B cell (primary cell): Measurements from ENCODE around the gene DDX54. TPM values are rescaled to one million over a fixed set of nuclear protein-coding genes. Genes with fewer than 3 reads are reported as not detected.

Experiments
- ATAC-seq: fragments of 200-7000 bp; cut with Tn5 transposase; one replicate; pipeline ENCODE4 v1.10.0; 2021; ENCODE audit warnings: low read depth, mild to moderate bottlenecking, moderate number of reproducible peaks, moderate library complexity
- CTCF ChIA-PET: fragments of 350-600 bp; sonication (Branson Sonifier 250); formaldehyde crosslinking; loops from one replicate; lab custom pipeline; 2021; ENCODE audit warnings: antibody characterized with exemption, inconsistent platforms; lab: Charles Lee
- POLR2A ChIA-PET: fragments of 350-600 bp; sonication (Branson Sonifier 250); formaldehyde crosslinking; loops from one replicate; lab custom pipeline; 2021; ENCODE audit warnings: antibody characterized with exemption; lab: Charles Lee
- DNase-seq: peaks from one replicate; pipeline ENCODE4 v3.0.0; 2013
- H2AFZ ChIP-seq: 2 replicates; pipeline ENCODE4 v1.6.1; 2012; ENCODE audit warnings: mild to moderate bottlenecking, low read depth, low read length; ENCODE audit not compliant: insufficient read depth, poor library complexity, severe bottlenecking
- H3K27ac ChIP-seq, 2 donors: 1 replicate in 1 of 2; 2 replicates in 1 of 2; pipeline ENCODE4 v1.5.1; 2012 to 2013; ENCODE audit warnings: low read length in 2 of 2, mild to moderate bottlenecking in 2 of 2, moderate library complexity in 1 of 2
- H3K27me3 ChIP-seq, 4 experiments: fragments of 200-600 bp in 1 of 4; sonication (generic) in 1 of 4; replicated peaks in 1 of 4; 1 replicate in 2 of 4; 2 replicates in 2 of 4; pipeline versions ENCODE4 v1.6.1 to v1.7.0; 2013 to 2016; ENCODE audit warnings: low read length in 3 of 4, mild to moderate bottlenecking in 2 of 4, mixed read lengths in 1 of 4, moderate library complexity in 1 of 4; ENCODE audit not compliant: insufficient read depth in 4 of 4, control insufficient read depth in 3 of 4; ENCODE audit errors: control extremely low read depth in 1 of 4
- H3K36me3 ChIP-seq, 2 experiments: replicated peaks in 1 of 2; 1 replicate in 1 of 2; 2 replicates in 1 of 2; pipeline versions ENCODE4 v1.6.1 to v1.7.1; 2013; ENCODE audit warnings: low read length in 1 of 2; ENCODE audit not compliant: insufficient read depth in 2 of 2, control insufficient read depth in 1 of 2; ENCODE audit errors: control extremely low read depth in 1 of 2, extremely low read depth in 1 of 2
- H3K4me1 ChIP-seq, 2 donors: fragments of 200-600 bp in 1 of 2; sonication (generic) in 1 of 2; 1 replicate in 1 of 2; 2 replicates in 1 of 2; pipeline versions ENCODE4 v1.5.1 to v1.6.1; 2013 to 2017; ENCODE audit warnings: low read length in 2 of 2; ENCODE audit not compliant: control insufficient read depth in 2 of 2, insufficient read depth in 2 of 2
- H3K4me2 ChIP-seq: replicated peaks from 2 replicates; pipeline ENCODE3; 2012; ENCODE audit warnings: mild to moderate bottlenecking, low read depth, low read length; ENCODE audit not compliant: poor library complexity, severe bottlenecking
- H3K4me3 ChIP-seq, 5 experiments: fragments of 200-600 bp in 1 of 5; sonication (generic) in 1 of 5; 1 replicate in 3 of 5; 2 replicates in 2 of 5; pipeline versions ENCODE4 v1.5.1 to v1.7.0; 2011 to 2016; ENCODE audit warnings: low read length in 4 of 5, mild to moderate bottlenecking in 4 of 5, low read depth in 2 of 5, control low read depth in 1 of 5, moderate library complexity in 1 of 5; ENCODE audit not compliant: insufficient read depth in 1 of 5; ENCODE audit errors: control extremely low read depth in 1 of 5, extremely low read depth in 1 of 5
- H3K79me2 ChIP-seq: fragments of 200-600 bp; sonication (generic); one replicate; pipeline ENCODE4 v1.6.0; 2016; ENCODE audit warnings: low read length; ENCODE audit not compliant: control insufficient read depth, insufficient read depth
- H3K9ac ChIP-seq: fragments of 200-600 bp; sonication (generic); 2 replicates; pipeline ENCODE4 v1.6.1; 2017; ENCODE audit warnings: mild to moderate bottlenecking, low read length, moderate library complexity
- H3K9me3 ChIP-seq, 3 donors: one replicate each; pipeline versions ENCODE4 v1.6.1 to v1.7.1; 2013; ENCODE audit warnings: low read length in 2 of 3; ENCODE audit not compliant: control insufficient read depth in 2 of 3, insufficient read depth in 1 of 3; ENCODE audit errors: control extremely low read depth in 1 of 3
- H4K20me1 ChIP-seq: 2 replicates; pipeline ENCODE4 v1.6.0; 2012; ENCODE audit warnings: mild to moderate bottlenecking, low read length; ENCODE audit not compliant: insufficient read depth, control insufficient read depth, poor library complexity, severe bottlenecking
- H3K27ac Mint-ChIP-seq: one replicate; pipeline ENCODE4 v1.8.0; 2021; ENCODE audit warnings: mixed read lengths
- H3K27me3 Mint-ChIP-seq: one replicate; pipeline ENCODE4 v1.8.0; 2021; ENCODE audit warnings: mixed read lengths
- H3K4me1 Mint-ChIP-seq: one replicate; pipeline ENCODE4 v1.8.0; 2021; ENCODE audit warnings: mixed read lengths
- H3K4me3 Mint-ChIP-seq: one replicate; pipeline ENCODE4 v1.8.0; 2021; ENCODE audit warnings: mixed read lengths
- H3K9me3 Mint-ChIP-seq: one replicate; pipeline ENCODE4 v1.8.0; 2022; ENCODE audit warnings: mixed read lengths; ENCODE audit not compliant: insufficient read depth
- EZH2 ChIP-seq: IDR thresholded peaks from 2 replicates; pipeline ENCODE4 v1.6.1; 2012; ENCODE audit warnings: borderline replicate concordance, low read depth, mild to moderate bottlenecking, moderate library complexity, low read length; ENCODE audit not compliant: insufficient read depth, poor library complexity, severe bottlenecking
- WGBS: methylation state at CpG from one replicate; pipeline ENCODE4 v1.1.5; 2013; ENCODE audit warnings: missing lambda C conversion rate; ENCODE audit not compliant: insufficient coverage; 5-methylcytosine and 5-hydroxymethylcytosine counted together
- intact Hi-C: fragments of 100-400 bp; cut with micrococcal nuclease; formaldehyde crosslinking; loops from one replicate; pipeline ENCODE4 v1.10.0; 2022
- polyA plus RNA-seq: library from polyadenylated mRNA; depleted of rRNA; stranded (reverse); fragments of >200 nt; gene quantifications from 2 replicates; pipeline ENCODE4 v1.2.3, GENCODE V29; 2012
- total RNA-seq, 2 donors: library from RNA; stranded (reverse); fragments of 120-200 nt in 1 of 2; gene quantifications; 1 replicate in 1 of 2; 2 replicates in 1 of 2; pipeline versions ENCODE4 v1.2.3 to v1.2.4, GENCODE V29; 2013 to 2022
- TF ChIP-seq, protein P1 (sequence below): fragments of 200-600 bp; IDR thresholded peaks from one replicate; pipeline ENCODE4 v1.8.0; 2022; ENCODE audit warnings: antibody characterized with exemption, mild to moderate bottlenecking

DDX54 gene
- total and polyA plus RNA-seq, 2 donors (not counting 1 experiment from before 2014, with no cell fraction given), result 55.4 to 101 TPM

DNA sequence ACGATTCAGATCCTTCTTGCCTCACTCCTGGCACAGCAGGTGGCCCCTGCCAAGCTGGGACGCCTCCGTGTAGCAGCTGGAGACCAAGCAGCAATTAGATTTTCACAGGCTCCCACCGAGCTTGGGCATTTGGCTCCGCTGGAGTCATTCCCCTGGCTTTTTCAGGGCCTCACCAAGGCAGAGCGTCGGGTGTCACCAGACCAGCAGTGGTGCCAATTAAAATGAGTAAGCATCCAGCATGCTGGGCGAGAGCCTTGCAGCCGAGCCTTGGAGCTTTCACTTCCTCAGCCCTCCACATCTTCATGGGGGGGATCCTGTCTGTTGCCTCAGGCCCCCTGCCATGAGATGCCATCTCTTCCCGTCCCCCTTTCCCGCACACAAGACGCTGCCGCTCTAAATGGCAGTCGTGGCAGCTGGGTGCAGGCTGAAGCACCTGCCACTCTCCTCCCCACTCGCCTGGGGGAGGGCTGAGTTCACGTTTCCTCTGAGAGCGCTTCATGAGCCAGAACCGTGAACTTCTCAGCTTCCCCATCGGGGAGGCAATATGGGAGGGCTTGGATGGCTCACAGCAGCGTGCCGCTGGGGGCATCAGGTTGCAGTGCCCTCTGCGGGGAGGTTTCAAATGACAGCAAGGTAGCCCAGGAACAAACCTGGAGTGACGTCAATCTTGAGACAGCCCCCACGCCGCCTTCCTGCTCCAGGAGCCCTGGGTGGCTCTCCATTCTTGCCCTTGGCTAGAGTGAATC is 47.7 kb upstream of the DDX54 start:
- H3K27ac Mint-ChIP-seq, result peak overlapping the region; percentile 87
- peak overlapping the region in 4 of 5 experiments; percentile 7 to 31 (median 17) for H3K4me3 ChIP-seq
- peak; percentile 94 for DNase-seq
- H3K9ac ChIP-seq, result peak overlapping the region; percentile 17
- no peaks in the 10 kb centered on the region for H3K27me3 ChIP-seq
- H3K9me3 ChIP-seq, result peaks cover 0 to 4% (median 0%) of the 10 kb centered on the region in 3 donors
- TF ChIP-seq, protein P1, sequence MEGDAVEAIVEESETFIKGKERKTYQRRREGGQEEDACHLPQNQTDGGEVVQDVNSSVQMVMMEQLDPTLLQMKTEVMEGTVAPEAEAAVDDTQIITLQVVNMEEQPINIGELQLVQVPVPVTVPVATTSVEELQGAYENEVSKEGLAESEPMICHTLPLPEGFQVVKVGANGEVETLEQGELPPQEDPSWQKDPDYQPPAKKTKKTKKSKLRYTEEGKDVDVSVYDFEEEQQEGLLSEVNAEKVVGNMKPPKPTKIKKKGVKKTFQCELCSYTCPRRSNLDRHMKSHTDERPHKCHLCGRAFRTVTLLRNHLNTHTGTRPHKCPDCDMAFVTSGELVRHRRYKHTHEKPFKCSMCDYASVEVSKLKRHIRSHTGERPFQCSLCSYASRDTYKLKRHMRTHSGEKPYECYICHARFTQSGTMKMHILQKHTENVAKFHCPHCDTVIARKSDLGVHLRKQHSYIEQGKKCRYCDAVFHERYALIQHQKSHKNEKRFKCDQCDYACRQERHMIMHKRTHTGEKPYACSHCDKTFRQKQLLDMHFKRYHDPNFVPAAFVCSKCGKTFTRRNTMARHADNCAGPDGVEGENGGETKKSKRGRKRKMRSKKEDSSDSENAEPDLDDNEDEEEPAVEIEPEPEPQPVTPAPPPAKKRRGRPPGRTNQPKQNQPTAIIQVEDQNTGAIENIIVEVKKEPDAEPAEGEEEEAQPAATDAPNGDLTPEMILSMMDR, result peak; percentile 74
- TF ChIP-seq EZH2, result no peak
- POLR2A ChIA-PET, result interaction anchor here (0.7 to 4.7 kb wide), 6 partner anchors 11 to 49 kb away, joined by 3 to 54 read pairs (median 10); partner anchors contain the start of gene TPCN1
- peak overlapping the region; percentile 47 for H2AFZ ChIP-seq
- intact Hi-C loops, result loop anchor here (1.0 kb wide), 6 partner anchors 12 to 125 kb away; partner anchors contain the start of genes DDX54, PLBD2, RITA1 and SLC8B1
- peak overlapping the region; percentile 82 for H3K4me3 Mint-ChIP-seq
- peak; percentile 83 for ATAC-seq
- peaks cover 67 to 76% of the 10 kb centered on the region in 2 donors for H3K4me1 ChIP-seq
- peak overlapping the region; percentile 54 to 73 for H3K27ac ChIP-seq
- H3K79me2 ChIP-seq, result peaks cover 35% of the 10 kb centered on the region
- H3K4me2 ChIP-seq, result peak overlapping the region; percentile 76
- no peaks in the 10 kb centered on the region for H4K20me1 ChIP-seq
- WGBS, result 17% methylated on average over 21 of the region's 25 CpGs
- H3K27me3 Mint-ChIP-seq, result no peaks in the 10 kb centered on the region
- H3K36me3 ChIP-seq, result peaks cover 0 to 44% of the 10 kb centered on the region in 2 experiments
- peaks cover 78% of the 10 kb centered on the region for H3K4me1 Mint-ChIP-seq
- CTCF ChIA-PET, result interaction anchor here (0.5 to 7.3 kb wide), 21 partner anchors 11 to 240 kb away, joined by 3 to 96 read pairs (median 5); partner anchors contain the start of genes DDX54, RITA1 and TPCN1
- no peaks in the 10 kb centered on the region for H3K9me3 Mint-ChIP-seq
